IPS-15b (cell line): ENCODE measurements around the gene CACNB2.

Source experiments
- H3K27me3 ChIP-seq: one replicate; pipeline ENCODE4 v1.6.1; 2013; ENCODE audit warnings: low read length; ENCODE audit not compliant: control insufficient read depth, insufficient read depth
- H3K36me3 ChIP-seq: one replicate; pipeline ENCODE4 v1.6.1; 2013; ENCODE audit warnings: low read length; ENCODE audit not compliant: control insufficient read depth, insufficient read depth
- H3K4me1 ChIP-seq: one replicate; pipeline ENCODE4 v1.6.1; 2013; ENCODE audit warnings: mild to moderate bottlenecking, low read length; ENCODE audit not compliant: control insufficient read depth, insufficient read depth
- H3K4me3 ChIP-seq: one replicate; pipeline ENCODE4 v1.5.1; 2013; ENCODE audit warnings: low read depth, low read length
- H3K9ac ChIP-seq: one replicate; pipeline ENCODE4 v1.6.1; 2013; ENCODE audit warnings: low read depth, mild to moderate bottlenecking, low read length
- H3K9me3 ChIP-seq: one replicate; pipeline ENCODE4 v1.6.1; 2013; ENCODE audit warnings: mild to moderate bottlenecking, low read length; ENCODE audit not compliant: control insufficient read depth, insufficient read depth

Gene CACNB2

DNA sequence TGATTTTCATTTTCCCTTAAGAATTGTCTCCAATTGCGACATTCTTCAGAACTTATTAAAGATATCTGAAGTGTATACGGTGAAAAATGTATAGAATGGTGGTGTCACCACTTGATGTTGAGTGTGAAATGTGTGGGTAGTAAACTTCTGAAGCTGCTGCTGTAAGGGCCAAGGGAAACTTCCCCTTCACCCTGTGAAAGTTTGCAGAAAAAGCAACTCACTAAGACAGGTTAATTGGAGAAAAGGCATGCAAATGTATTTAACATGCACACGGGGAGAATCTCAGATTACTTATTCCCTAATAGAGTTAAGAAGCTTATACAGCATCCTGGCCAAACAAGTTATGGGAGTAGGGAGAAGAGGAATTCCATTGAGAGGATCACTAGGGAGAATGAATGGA, 338.1 kb downstream of the CACNB2 start:
- no peaks in the 10 kb centered on the region for H3K9me3 ChIP-seq
- no peaks in the 10 kb centered on the region for H3K36me3 ChIP-seq
- no peak overlapping the region for H3K9ac ChIP-seq
- peaks cover 8% of the 10 kb centered on the region for H3K4me1 ChIP-seq
- H3K4me3 ChIP-seq, result no peak overlapping the region
- H3K27me3 ChIP-seq, result no peaks in the 10 kb centered on the region

DNA sequence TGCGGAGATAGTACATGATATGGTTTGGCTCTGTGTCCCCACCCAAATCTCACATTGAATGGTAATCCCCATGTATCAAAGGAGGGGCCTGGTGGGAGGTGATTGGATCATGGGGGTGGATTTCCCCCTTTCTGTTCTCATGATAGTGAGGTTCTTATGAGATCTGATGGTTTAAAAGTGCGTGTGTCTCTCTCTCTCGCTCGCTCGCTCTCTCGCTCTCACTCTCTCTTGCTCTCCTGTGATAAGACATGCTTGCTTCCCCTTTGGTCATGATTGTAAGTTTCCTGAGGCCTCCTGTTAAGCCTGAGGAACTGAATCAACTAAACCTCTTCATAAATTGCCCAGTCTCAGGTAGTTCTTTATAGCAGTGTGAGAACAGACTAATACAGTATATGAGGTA, 339.3 kb downstream of the CACNB2 start:
- H3K36me3 ChIP-seq, result no peaks in the 10 kb centered on the region

DNA sequence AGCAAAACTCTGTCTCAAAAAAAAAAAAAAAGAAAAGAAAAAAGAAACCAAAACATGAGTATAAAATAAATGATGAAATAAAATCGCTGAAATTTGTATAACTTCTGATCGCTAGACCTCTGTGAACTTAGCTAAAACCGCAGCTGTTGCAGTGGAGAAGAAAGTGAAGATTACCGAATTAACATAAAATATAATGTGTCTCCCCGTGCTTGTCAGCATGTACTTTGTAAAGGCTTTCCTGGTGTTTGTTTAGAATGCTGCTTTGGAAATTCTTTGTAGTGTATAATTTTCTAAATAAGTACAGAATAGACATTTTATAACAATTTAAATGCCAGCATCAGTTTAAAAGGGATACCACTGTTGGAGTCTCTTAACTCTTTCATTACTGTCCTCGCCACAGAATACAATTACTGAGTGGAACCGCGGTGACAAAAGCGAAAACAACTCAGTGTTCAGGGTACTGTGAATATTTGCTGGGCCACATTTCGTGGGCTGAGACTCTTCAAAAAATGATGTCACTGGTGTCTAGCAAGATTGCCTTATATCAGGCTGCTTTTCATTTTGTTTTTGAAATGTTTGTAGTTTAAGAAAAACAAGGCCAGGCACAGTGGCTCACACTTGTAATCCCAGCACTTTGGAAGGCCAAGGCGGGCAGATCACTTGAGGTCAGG, 343.4 kb downstream of the CACNB2 start:
- Histone ChIP-seq H3K4me1 (no peaks in the 10 kb centered on the region), H3K36me3 (no peaks in the 10 kb centered on the region), H3K9ac (no peak overlapping the region), H3K4me3 (no peak overlapping the region), H3K27me3 (no peaks in the 10 kb centered on the region), H3K9me3 (no peaks in the 10 kb centered on the region)

More for the DNA sequence above, 339.3 kb downstream of the CACNB2 start:
- H3K27me3 ChIP-seq, result no peaks in the 10 kb centered on the region
- H3K9me3 ChIP-seq, result no peaks in the 10 kb centered on the region
- H3K4me1 ChIP-seq, result peaks cover 8% of the 10 kb centered on the region
- no peak overlapping the region for H3K4me3 ChIP-seq
- no peak overlapping the region for H3K9ac ChIP-seq

DNA sequence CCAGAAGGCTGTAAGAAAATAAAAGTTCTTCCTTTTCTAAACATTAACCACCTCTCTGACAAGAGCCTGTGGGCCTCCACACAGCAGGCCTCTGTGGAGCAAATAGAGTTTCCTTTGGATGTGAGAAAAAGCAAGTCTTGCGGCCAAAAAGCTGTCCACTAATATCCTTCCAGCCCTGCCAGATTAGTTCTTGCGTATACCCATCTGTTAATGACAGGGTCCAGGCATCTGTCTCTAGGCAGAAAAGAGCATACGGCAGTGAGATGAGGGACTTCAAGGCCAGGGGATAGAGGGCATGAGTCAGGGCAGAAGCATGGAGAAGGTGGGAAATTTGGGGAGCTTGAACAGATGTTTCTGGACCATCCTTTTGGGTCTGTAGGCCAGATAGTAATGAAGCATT, 346.2 kb downstream of the CACNB2 start:
- Histone ChIP-seq H3K27me3 (no peaks in the 10 kb centered on the region), H3K9ac (no peak overlapping the region), H3K4me1 (no peaks in the 10 kb centered on the region), H3K36me3 (no peaks in the 10 kb centered on the region), H3K9me3 (no peaks in the 10 kb centered on the region), H3K4me3 (no peak overlapping the region)

DNA sequence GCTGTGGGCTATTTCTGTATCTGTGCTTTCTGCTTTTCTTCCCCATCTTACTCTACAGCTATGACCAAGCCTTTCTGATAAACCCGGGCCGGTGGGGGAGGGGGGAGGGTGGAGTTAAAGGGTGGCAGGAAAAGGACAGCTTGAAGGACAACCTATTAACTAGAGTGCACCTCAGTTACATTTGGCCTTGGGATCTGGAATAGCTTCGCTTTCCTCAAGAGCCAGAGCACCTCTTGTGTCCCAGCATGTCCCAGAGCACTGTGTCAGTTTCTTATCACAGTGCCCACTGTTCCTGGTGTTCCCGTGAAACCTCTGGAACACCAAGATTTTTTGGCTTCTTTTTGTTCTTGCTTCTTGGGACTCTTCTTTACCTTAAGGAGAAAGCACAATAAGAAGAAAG, 350.5 kb downstream of the CACNB2 start:
- H3K27me3 ChIP-seq, result no peaks in the 10 kb centered on the region
- H3K4me1 ChIP-seq, result no peaks in the 10 kb centered on the region
- no peaks in the 10 kb centered on the region for H3K9me3 ChIP-seq
- H3K4me3 ChIP-seq, result no peak overlapping the region
- no peaks in the 10 kb centered on the region for H3K36me3 ChIP-seq
- H3K9ac ChIP-seq, result no peak overlapping the region

DNA sequence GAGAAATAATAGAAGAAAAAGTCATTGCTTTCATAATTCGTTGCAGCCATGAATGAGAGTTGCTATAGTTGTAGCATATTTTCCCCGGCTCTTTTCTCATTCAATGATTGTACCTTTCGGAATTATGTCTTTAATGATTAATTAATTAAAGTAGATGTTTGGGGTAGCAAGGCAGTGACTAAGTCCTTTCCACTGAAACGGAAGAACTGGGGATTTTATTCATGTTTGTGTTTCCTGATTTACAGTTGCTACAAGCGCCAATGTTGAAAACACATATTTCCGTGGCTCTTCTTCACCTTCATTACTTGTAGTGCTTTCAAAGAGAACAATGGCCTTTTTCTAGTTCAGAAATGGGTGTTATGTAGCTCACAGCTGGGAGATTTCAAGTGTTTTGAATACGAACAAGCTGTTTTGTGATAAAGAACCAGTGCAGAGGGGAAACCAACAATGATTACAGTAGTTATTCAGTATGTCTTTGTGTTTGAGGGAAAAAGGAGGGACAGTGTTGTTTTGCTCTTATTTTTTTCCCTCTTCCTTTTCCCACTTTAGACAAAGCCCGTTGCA, 357.7 kb downstream of the CACNB2 start:
- no peak overlapping the region for H3K9ac ChIP-seq
- no peaks in the 10 kb centered on the region for H3K27me3 ChIP-seq
- H3K4me1 ChIP-seq, result no peaks in the 10 kb centered on the region
- no peaks in the 10 kb centered on the region for H3K9me3 ChIP-seq
- H3K4me3 ChIP-seq, result no peak overlapping the region
- no peaks in the 10 kb centered on the region for H3K36me3 ChIP-seq

DNA sequence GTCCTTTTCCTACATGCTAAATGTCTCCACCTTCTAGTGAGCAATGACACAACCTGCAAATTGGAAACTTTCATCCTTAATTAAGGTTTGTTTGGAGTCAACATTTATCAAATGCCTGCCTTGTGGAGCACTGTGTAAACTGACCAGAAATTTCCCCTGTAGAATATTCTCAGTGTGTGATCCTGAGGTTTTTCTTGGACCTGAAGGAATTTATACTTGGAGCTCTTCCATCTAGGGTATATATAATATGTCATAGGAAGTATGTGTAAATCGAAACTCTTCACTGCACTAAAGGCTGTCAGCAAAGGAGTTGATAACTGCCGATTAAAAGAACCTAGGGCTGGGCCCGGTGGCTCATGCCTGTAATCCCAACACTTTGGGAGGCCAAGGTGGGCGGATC, 358.8 kb downstream of the CACNB2 start:
- no peaks in the 10 kb centered on the region for H3K9me3 ChIP-seq
- no peak overlapping the region for H3K4me3 ChIP-seq

DNA sequence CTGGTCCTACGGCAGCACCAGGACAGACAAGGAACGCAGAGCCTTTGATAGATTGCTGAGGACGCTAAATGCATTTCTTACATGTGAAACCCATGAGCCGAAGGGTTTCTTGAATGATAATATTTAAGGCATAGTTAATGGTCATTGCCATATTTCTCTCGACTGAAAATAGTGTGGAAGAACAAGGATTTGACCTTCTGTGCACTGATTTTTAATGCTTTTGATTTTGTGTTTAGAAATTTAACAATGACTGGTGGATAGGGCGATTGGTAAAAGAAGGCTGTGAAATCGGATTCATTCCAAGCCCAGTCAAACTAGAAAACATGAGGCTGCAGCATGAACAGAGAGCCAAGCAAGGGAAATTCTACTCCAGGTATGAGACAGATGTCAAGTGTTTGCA, 360.4 kb downstream of the CACNB2 start:
- Histone ChIP-seq H3K9ac (no peak overlapping the region), H3K4me3 (no peak overlapping the region), H3K36me3 (no peaks in the 10 kb centered on the region), H3K9me3 (no peaks in the 10 kb centered on the region), H3K4me1 (no peaks in the 10 kb centered on the region), H3K27me3 (no peaks in the 10 kb centered on the region)

More for the DNA sequence above, 358.8 kb downstream of the CACNB2 start:
- no peaks in the 10 kb centered on the region for H3K4me1 ChIP-seq
- H3K27me3 ChIP-seq, result no peaks in the 10 kb centered on the region
- H3K36me3 ChIP-seq, result no peaks in the 10 kb centered on the region
- H3K9ac ChIP-seq, result no peak overlapping the region

DNA sequence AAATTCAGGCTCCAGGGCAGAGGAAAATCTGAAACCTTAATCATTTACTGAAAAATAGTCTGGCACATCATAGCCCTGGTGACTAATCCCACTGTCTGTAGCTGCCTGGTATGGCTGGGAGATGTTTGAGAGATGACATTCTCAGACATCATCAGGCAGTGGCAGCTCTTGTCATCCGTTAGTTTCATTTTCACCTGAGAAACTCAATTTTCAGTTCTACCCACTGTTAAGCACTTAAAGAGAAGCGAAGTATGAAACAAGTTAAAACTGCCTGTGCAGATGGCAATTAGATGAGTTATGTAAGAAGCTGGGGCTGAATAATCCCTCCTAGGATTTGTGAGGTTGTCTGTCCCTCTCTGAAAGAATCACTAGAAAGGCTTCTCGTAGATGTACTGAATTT, 361.0 kb downstream of the CACNB2 start:
- H3K4me1 ChIP-seq, result no peaks in the 10 kb centered on the region
- no peaks in the 10 kb centered on the region for H3K9me3 ChIP-seq
- H3K36me3 ChIP-seq, result no peaks in the 10 kb centered on the region
- H3K4me3 ChIP-seq, result no peak overlapping the region
- no peaks in the 10 kb centered on the region for H3K27me3 ChIP-seq
- H3K9ac ChIP-seq, result no peak overlapping the region

DNA sequence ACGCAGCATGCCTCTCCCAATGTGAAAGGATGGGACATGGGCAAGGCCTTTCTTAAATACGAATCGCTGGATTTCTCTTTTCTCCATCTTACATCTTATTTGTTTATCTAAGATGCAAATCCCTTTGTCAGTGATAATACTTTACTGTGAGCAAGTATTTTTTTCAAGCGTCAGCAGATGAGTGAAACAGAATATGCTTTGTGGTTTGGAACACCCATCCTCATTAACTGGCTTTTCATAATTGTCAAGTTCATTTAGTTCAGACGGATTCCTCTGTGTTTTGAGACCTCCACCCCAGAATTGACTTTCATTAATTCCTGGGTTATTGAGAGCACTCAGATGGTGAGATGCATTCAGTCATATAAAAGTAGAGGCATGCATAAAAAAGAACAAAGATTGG, 361.4 kb downstream of the CACNB2 start:
- Histone ChIP-seq H3K36me3 (no peaks in the 10 kb centered on the region), H3K9ac (no peak overlapping the region), H3K9me3 (no peaks in the 10 kb centered on the region), H3K4me1 (no peaks in the 10 kb centered on the region), H3K27me3 (no peaks in the 10 kb centered on the region), H3K4me3 (no peak overlapping the region)

DNA sequence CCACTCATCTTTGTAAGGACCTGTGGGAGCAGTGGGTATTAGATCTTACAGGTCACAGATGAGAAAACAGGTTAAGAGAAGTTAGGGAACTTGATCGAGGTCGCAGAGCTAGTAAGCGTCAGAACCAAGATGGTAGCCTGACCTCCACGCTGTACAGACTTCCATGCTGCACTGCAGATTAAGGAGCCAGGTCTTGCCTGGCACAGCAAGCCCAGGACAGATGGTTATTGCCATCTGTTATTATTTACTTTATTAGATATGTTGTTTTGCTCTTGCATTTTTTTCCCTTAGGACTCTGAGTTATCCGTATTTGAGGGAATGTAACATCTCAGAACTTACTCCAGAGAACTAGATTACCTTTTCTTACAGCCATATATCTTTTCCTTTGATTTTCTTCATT, 363.9 kb downstream of the CACNB2 start:
- Histone ChIP-seq H3K4me3 (no peak overlapping the region), H3K4me1 (no peaks in the 10 kb centered on the region), H3K27me3 (no peaks in the 10 kb centered on the region), H3K36me3 (no peaks in the 10 kb centered on the region), H3K9ac (no peak overlapping the region), H3K9me3 (no peaks in the 10 kb centered on the region)

DNA sequence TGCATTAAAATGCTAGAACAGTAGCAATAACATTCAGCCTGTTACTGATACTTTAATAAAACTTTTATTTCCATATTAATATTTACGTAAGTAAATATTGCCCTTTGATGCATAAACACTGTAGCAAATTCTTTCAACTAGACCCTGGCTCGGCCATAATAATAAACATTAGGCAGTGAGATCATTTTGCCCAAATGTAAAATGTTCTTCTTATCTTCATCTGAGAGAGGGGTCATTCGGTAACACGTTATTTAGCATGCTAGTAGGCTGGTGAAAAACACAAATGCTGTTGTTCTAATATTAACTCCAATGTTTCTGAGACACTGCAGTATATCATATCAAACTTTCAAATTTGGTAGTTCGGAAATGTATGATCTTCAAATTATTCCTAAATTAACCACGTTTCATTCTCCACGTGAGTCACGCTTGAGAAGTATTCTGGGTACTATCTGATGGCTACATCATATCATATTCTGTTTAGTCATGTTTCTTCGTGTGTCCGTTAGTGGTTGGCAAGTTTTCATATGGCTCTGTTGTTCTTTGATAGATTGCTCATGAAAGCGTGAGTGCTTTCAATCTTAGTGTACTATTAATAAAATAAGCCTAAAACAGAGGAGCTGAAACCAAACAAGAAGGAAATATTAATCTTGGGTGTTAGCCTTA, 365.4 kb downstream of the CACNB2 start:
- no peak overlapping the region for H3K4me3 ChIP-seq
- no peak overlapping the region for H3K9ac ChIP-seq
- H3K4me1 ChIP-seq, result no peaks in the 10 kb centered on the region
- H3K36me3 ChIP-seq, result no peaks in the 10 kb centered on the region
- H3K9me3 ChIP-seq, result no peaks in the 10 kb centered on the region
- no peaks in the 10 kb centered on the region for H3K27me3 ChIP-seq
